ENCODE data around the gene CHMP2B. TPM values are rescaled to one million over a fixed set of nuclear protein-coding genes. Genes with fewer than 3 reads are reported as not detected.

Gene CHMP2B
- total and polyA plus RNA-seq, 2 of the 8 experiments (the other 6 are each of a cell fraction or from before 2014, with no cell fraction given) = 14.0 to 56.5 TPM

DNA sequence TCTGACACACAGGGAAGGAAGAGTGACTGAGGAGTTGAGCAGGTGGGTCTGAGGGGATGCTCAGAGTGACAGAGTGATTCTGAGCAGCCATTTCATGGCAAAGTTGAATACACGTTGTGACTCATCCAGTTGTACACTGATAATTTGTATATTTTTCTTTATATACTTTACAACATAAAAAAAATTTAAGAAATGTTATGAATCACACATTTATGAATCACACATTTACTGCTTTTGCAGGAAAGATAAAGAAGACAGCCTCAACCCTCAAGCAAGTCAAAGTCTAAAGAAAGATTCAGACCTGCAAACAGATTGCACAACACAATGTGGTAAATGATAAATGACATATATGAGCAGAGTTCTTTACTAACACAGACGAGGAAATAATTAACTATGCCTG is 21.0 kb upstream of the CHMP2B start (continued):
- TF ChIP-seq, protein P1, sequence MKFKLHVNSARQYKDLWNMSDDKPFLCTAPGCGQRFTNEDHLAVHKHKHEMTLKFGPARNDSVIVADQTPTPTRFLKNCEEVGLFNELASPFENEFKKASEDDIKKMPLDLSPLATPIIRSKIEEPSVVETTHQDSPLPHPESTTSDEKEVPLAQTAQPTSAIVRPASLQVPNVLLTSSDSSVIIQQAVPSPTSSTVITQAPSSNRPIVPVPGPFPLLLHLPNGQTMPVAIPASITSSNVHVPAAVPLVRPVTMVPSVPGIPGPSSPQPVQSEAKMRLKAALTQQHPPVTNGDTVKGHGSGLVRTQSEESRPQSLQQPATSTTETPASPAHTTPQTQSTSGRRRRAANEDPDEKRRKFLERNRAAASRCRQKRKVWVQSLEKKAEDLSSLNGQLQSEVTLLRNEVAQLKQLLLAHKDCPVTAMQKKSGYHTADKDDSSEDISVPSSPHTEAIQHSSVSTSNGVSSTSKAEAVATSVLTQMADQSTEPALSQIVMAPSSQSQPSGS (IDR thresholded peaks at IDR 0.05; ENCODE audit: low read length) = no peak
- TF ChIP-seq GABPA (IDR thresholded peaks at IDR 0.05; ENCODE audit: borderline replicate concordance, insufficient read depth, low read length) = no peak
- TF ChIP-seq MAX (IDR thresholded peaks at IDR 0.05) = no peak
- TF ChIP-seq JUN (IDR thresholded peaks at IDR 0.05; ENCODE audit: low read depth, low read length) = no peak
- no peak for TF ChIP-seq CHD1 (IDR thresholded peaks at IDR 0.05; ENCODE audit: low read depth, low read length)
- no peak for TF ChIP-seq POU5F1 (IDR thresholded peaks at IDR 0.05; ENCODE audit: low read depth, low read length)
- TF ChIP-seq YY1 (IDR thresholded peaks at IDR 0.05; ENCODE audit: low read depth, low read length) = no peak
- TF ChIP-seq FOSL1 (IDR thresholded peaks at IDR 0.05; ENCODE audit: insufficient read depth, low read depth, low read length) = no peak

All from H1 (cell line).